Measurements from ENCODE around the gene PCDHB14. TPM values are rescaled to one million over a fixed set of nuclear protein-coding genes. Genes with fewer than 3 reads are reported as not detected.
"Not testable (repeated sequence)": the region's sequence is repeated elsewhere in the genome, so short reads cannot be mapped to it uniquely, and the experiment has no call there.

The PCDHB14 gene
- total RNA-seq, 1 donor from 2014 or later = 8.0 TPM

GRCh38 chr5:141196363-141196762, 26.8 kb upstream of the PCDHB14 start:
- no peak for DNase-seq (ENCODE audit: low spot score, unreplicated experiment)
- Mint-ChIP-seq H3K9me3 (ENCODE audit: low read depth) (peaks cover 46% of the 10 kb centered on the region), H3K4me1 (ENCODE audit: low read depth) (no peaks in the 10 kb centered on the region), H3K36me3 (ENCODE audit: insufficient read depth) (peaks cover 42% of the 10 kb centered on the region), H3K27ac (no peak overlapping the region), H3K4me3 (ENCODE audit: low read depth) (no peak overlapping the region), H3K27me3 (no peaks in the 10 kb centered on the region)
- no peak for TF ChIP-seq CTCF (IDR thresholded peaks at IDR 0.05; ENCODE audit: unreplicated experiment)

- Mint-ChIP-seq H3K4me1 (ENCODE audit: low read depth) (no peaks in the 10 kb centered on the region), H3K9me3 (ENCODE audit: low read depth) (peaks cover 34% of the 10 kb centered on the region), H3K4me3 (ENCODE audit: low read depth) (peak within 1 kb of the TSS; percentile 63), H3K27me3 (no peaks in the 10 kb centered on the region), H3K36me3 (ENCODE audit: insufficient read depth) (peaks cover 27% of the 10 kb centered on the region), H3K27ac (peak within 1 kb of the TSS; percentile 83)
- no peak for DNase-seq (ENCODE audit: low spot score, unreplicated experiment)
- TF ChIP-seq CTCF (IDR thresholded peaks at IDR 0.05; ENCODE audit: unreplicated experiment) = peak; percentile 32
Measured at GRCh38 chr5:141199359-141200235, 23.5 kb upstream of the PCDHB14 start, which contains the start of gene PCDHB11. Gene PCDHB11 (plus strand): TSS chr5:141199627. CDS start chr5:141199775, 148 bp downstream.

DNA sequence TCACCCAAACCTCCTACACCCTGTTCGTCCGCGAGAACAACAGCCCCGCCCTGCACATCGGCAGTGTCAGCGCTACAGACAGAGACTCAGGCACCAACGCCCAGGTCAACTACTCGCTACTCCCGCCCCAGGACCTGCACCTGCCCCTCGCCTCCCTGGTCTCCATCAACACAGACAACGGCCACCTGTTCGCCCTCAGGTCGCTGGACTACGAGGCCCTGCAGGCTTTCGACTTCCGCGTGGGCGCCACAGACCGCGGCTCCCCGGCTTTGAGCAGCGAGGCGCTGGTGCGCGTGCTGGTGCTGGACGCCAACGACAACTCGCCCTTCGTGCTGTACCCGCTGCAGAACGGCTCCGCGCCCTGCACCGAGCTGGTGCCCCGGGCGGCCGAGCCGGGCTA, 22.0 kb upstream of the PCDHB14 start:
- not testable (repeated sequence) for H3K27me3 Mint-ChIP-seq
- peaks cover 26% of the 10 kb centered on the region for H3K36me3 Mint-ChIP-seq (ENCODE audit: insufficient read depth)

GRCh38 chr5:141201646-141202045, 21.5 kb upstream of the PCDHB14 start:
- not testable (repeated sequence) for H3K27ac Mint-ChIP-seq; DNase-seq (ENCODE audit: low spot score, unreplicated experiment); H3K27me3 Mint-ChIP-seq; H3K4me1 Mint-ChIP-seq (ENCODE audit: low read depth)
- H3K4me3 Mint-ChIP-seq (ENCODE audit: low read depth) = peak overlapping the region; percentile 19
- H3K36me3 Mint-ChIP-seq (ENCODE audit: insufficient read depth) = peaks cover 24% of the 10 kb centered on the region
- peaks cover 24% of the 10 kb centered on the region for H3K9me3 Mint-ChIP-seq (ENCODE audit: low read depth)

More for the DNA sequence above, 22.0 kb upstream of the PCDHB14 start:
- H3K4me3 Mint-ChIP-seq (ENCODE audit: low read depth); H3K27ac Mint-ChIP-seq; H3K4me1 Mint-ChIP-seq (ENCODE audit: low read depth); DNase-seq (ENCODE audit: low spot score, unreplicated experiment): not testable (repeated sequence)
- H3K9me3 Mint-ChIP-seq (ENCODE audit: low read depth) = peaks cover 30% of the 10 kb centered on the region

GRCh38 chr5:141208478-141208877, 14.7 kb upstream of the PCDHB14 start, which contains the start of gene PCDHB12:
Gene PCDHB12 (plus strand): TSS chr5:141208719. CDS start chr5:141208908, 189 bp downstream.
- TF ChIP-seq CTCF (IDR thresholded peaks at IDR 0.05; ENCODE audit: unreplicated experiment) = peak; percentile 41
- Mint-ChIP-seq H3K27me3 (no peaks in the 10 kb centered on the region), H3K4me3 (ENCODE audit: low read depth) (peak within 1 kb of the TSS; percentile 74), H3K4me1 (ENCODE audit: low read depth) (no peaks in the 10 kb centered on the region), H3K36me3 (ENCODE audit: insufficient read depth) (peaks cover 25% of the 10 kb centered on the region), H3K9me3 (ENCODE audit: low read depth) (peaks cover 30% of the 10 kb centered on the region), H3K27ac (peak within 1 kb of the TSS; percentile 76)
- DNase-seq (ENCODE audit: low spot score, unreplicated experiment) = no peak

DNA sequence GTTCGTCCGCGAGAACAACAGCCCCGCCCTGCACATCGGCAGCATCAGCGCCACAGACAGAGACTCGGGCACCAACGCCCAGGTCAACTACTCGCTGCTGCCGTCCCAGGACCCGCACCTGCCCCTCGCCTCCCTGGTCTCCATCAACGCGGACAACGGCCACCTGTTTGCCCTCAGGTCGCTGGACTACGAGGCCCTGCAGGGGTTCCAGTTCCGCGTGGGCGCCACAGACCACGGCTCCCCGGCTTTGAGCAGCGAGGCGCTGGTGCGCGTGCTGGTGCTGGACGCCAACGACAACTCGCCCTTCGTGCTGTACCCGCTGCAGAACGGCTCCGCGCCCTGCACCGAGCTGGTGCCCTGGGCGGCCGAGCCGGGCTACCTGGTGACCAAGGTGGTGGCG, 12.9 kb upstream of the PCDHB14 start:
- Mint-ChIP-seq H3K9me3 (ENCODE audit: low read depth) (peaks cover 38% of the 10 kb centered on the region), H3K36me3 (ENCODE audit: insufficient read depth) (peaks cover 36% of the 10 kb centered on the region)
- not testable (repeated sequence) for H3K27ac Mint-ChIP-seq; DNase-seq (ENCODE audit: low spot score, unreplicated experiment); H3K4me1 Mint-ChIP-seq (ENCODE audit: low read depth); H3K27me3 Mint-ChIP-seq; H3K4me3 Mint-ChIP-seq (ENCODE audit: low read depth)

- not testable (repeated sequence) for H3K27me3 Mint-ChIP-seq; DNase-seq (ENCODE audit: low spot score, unreplicated experiment); H3K27ac Mint-ChIP-seq; H3K4me1 Mint-ChIP-seq (ENCODE audit: low read depth); H3K4me3 Mint-ChIP-seq (ENCODE audit: low read depth)
- peaks cover 39% of the 10 kb centered on the region for H3K9me3 Mint-ChIP-seq (ENCODE audit: low read depth)
- H3K36me3 Mint-ChIP-seq (ENCODE audit: insufficient read depth) = peaks cover 35% of the 10 kb centered on the region
Measured at GRCh38 chr5:141210849-141211248, 12.3 kb upstream of the PCDHB14 start.
